ENCODE measurements around the gene TELO2. TPM values are rescaled to one million over a fixed set of nuclear protein-coding genes. Genes with fewer than 3 reads are reported as not detected.

TELO2 gene
- total RNA-seq, 4 donors from 2014 or later: 17.0 to 29.3 (median 21.4) TPM

DNA sequence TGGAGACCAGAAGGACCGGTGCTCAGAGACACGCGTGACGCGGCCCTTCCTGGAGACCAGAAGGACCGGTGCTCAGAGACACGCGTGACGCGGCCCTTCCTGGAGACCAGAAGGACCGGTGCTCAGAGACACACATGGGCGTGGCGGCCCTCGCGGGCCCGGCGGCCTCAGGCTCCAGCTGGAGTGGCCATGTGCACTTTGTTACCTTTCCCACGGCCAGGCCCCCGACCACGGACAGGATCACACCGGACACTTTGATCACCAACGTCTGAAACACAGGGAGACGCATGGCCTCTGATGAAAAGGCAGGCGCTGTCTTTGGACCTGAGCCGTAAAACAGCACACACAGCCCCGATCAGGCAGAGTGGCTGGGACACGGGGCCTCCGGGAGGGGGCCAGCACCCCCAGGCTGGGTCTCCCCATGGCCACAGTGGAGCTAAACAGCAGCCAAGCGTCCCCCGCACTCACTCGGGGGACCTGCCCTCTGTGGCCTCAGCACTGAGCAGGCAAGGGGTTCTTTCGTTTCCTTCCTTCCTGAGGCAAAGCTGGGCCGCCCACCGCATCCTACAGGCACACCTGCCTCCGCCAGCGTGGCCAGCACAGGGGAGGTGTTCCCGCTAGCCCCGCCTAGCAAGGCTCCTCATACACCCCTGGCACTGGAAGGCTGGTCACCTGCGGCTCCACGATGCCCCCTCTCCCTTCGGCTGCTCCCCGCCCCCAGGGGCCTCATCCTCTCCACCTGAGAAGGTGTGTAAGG, 35.5 kb upstream of the TELO2 start:
- no peak overlapping the region for H3K27ac ChIP-seq
- no peaks in the 10 kb centered on the region for H3K4me1 ChIP-seq
- TF ChIP-seq POLR2A (IDR thresholded peaks at IDR 0.05): no peak
- TF ChIP-seq, protein P1, sequence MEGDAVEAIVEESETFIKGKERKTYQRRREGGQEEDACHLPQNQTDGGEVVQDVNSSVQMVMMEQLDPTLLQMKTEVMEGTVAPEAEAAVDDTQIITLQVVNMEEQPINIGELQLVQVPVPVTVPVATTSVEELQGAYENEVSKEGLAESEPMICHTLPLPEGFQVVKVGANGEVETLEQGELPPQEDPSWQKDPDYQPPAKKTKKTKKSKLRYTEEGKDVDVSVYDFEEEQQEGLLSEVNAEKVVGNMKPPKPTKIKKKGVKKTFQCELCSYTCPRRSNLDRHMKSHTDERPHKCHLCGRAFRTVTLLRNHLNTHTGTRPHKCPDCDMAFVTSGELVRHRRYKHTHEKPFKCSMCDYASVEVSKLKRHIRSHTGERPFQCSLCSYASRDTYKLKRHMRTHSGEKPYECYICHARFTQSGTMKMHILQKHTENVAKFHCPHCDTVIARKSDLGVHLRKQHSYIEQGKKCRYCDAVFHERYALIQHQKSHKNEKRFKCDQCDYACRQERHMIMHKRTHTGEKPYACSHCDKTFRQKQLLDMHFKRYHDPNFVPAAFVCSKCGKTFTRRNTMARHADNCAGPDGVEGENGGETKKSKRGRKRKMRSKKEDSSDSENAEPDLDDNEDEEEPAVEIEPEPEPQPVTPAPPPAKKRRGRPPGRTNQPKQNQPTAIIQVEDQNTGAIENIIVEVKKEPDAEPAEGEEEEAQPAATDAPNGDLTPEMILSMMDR (IDR thresholded peaks at IDR 0.05): no peak
- H3K4me3 ChIP-seq: no peak overlapping the region
- intact Hi-C loops (cut with DNase I): no loop called here
- no peak for DNase-seq
- H3K9me3 ChIP-seq: no peaks in the 10 kb centered on the region
- peaks cover 34 to 91% (median 38%) of the 10 kb centered on the region in 3 donors for H3K36me3 ChIP-seq
- WGBS, 2 donors: 93 to 95% methylated on average over 12 to 15 of the region's 42 CpGs
- no peaks in the 10 kb centered on the region for H3K27me3 ChIP-seq

GRCh38 chr16:1458336-1458976, 34.7 kb upstream of the TELO2 start:
- Histone ChIP-seq H3K27me3 (no peaks in the 10 kb centered on the region), H3K27ac (no peak overlapping the region), H3K4me1 (no peaks in the 10 kb centered on the region), H3K4me3 (no peak overlapping the region), H3K9me3 (no peaks in the 10 kb centered on the region), H3K36me3 (peaks cover 31 to 91% (median 32%) of the 10 kb centered on the region in 3 donors)
- 62 to 74% methylated on average over 10 of the region's 26 CpGs for WGBS, 2 donors
- no peak for DNase-seq
- TF ChIP-seq POLR2A (IDR thresholded peaks at IDR 0.05): no peak
- TF ChIP-seq, protein P1 (IDR thresholded peaks at IDR 0.05): no peak
- intact Hi-C loops (cut with DNase I): no loop called here

DNA sequence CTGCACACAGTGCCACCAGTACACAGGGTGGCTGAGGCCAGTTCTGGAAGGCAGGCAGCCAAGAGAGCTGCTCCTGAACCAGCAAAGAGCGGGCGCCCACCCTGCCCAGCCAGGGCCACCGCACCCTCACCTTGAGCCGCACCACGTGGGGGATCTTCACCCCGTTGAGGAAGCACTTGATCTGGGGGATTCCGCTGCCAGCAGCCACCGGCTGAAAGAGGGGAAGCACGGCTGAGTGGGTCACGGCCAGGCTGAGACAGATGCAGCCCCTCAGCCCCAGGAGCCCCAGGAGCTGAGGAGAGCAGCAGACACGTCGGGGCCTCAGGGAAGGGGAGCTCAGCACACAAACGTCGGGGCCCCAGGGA, 34.2 kb upstream of the TELO2 start:
- no peak for TF ChIP-seq POLR2A (IDR thresholded peaks at IDR 0.05)
- TF ChIP-seq, protein P1 (IDR thresholded peaks at IDR 0.05): no peak
- WGBS, 2 donors: 80% methylated on average over 1 of the region's 14 CpGs; no CpG with 5 or more reads in 1 of the 2 donors
- no peaks in the 10 kb centered on the region for H3K4me1 ChIP-seq
- H3K4me3 ChIP-seq: no peak overlapping the region
- no peak overlapping the region for H3K27ac ChIP-seq
- intact Hi-C loops (cut with DNase I): no loop called here
- peaks cover 27 to 91% (median 29%) of the 10 kb centered on the region in 3 donors for H3K36me3 ChIP-seq
- DNase-seq: no peak
- no peaks in the 10 kb centered on the region for H3K9me3 ChIP-seq
- no peaks in the 10 kb centered on the region for H3K27me3 ChIP-seq

- peaks cover 24 to 91% (median 25%) of the 10 kb centered on the region in 3 donors for H3K36me3 ChIP-seq
- intact Hi-C loops (cut with DNase I): no loop called here
- H3K27ac ChIP-seq: no peak overlapping the region
- H3K9me3 ChIP-seq: no peaks in the 10 kb centered on the region
- DNase-seq: no peak
- WGBS, 2 donors: 67 to 79% methylated on average over 7 to 9 of the region's 10 CpGs
- no peak overlapping the region for H3K4me3 ChIP-seq
- TF ChIP-seq, protein P1 (IDR thresholded peaks at IDR 0.05): no peak
- no peak for TF ChIP-seq POLR2A (IDR thresholded peaks at IDR 0.05)
- H3K4me1 ChIP-seq: no peaks in the 10 kb centered on the region
- H3K27me3 ChIP-seq: no peaks in the 10 kb centered on the region
These were observed 33.2 kb upstream of the TELO2 start for GRCh38 chr16:1459967-1460366.

- no peak for DNase-seq
- 83 to 93% methylated on average over 4 to 7 of the region's 30 CpGs for WGBS, 2 donors
- H3K4me3 ChIP-seq: no peak overlapping the region
- peaks cover 18 to 91% (median 19%) of the 10 kb centered on the region in 3 donors for H3K36me3 ChIP-seq
- H3K4me1 ChIP-seq: no peaks in the 10 kb centered on the region
- intact Hi-C loops (cut with DNase I): no loop called here
- no peak for TF ChIP-seq POLR2A (IDR thresholded peaks at IDR 0.05)
- TF ChIP-seq, protein P1 (IDR thresholded peaks at IDR 0.05): no peak
- H3K27me3 ChIP-seq: no peaks in the 10 kb centered on the region
- H3K27ac ChIP-seq: no peak overlapping the region
- H3K9me3 ChIP-seq: no peaks in the 10 kb centered on the region
These were observed 32.5 kb upstream of the TELO2 start for GRCh38 chr16:1460602-1461138.

Measured in esophagus squamous epithelium (tissue), 5 donors.